Glomerular visceral epithelial cell (primary cell): Measurements from ENCODE around the gene HNRNPR.
"Not testable (repeated sequence)": the region's sequence is repeated elsewhere in the genome, so short reads cannot be mapped to it uniquely, and the experiment has no call there.

ENCODE experiments used
- DNase-seq: peaks from one replicate; pipeline ENCODE4 v3.0.0-alpha.2; 2016; ENCODE audit errors: extremely low spot score

The HNRNPR gene

DNA sequence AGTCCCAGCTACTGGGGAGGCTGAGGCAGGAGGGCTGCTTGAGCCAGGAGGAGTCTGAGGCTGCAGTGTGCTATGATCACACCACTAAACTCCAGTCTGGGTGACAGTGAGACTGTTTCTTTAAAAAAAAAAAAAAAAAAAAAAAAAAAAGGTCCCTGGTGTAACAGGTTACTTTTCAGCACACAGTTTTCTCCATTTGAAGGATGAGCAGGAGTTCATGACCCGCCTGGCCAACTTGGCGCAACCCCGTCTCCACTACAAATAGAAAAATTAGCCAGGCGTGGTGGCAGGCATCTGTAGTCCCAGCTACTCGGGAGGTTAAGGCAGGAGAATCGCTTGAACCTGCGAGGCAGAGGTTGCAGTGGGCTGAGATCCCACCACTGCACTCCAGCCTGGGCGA is 12.4 kb downstream of the HNRNPR start:
- no peak for DNase-seq

DNA sequence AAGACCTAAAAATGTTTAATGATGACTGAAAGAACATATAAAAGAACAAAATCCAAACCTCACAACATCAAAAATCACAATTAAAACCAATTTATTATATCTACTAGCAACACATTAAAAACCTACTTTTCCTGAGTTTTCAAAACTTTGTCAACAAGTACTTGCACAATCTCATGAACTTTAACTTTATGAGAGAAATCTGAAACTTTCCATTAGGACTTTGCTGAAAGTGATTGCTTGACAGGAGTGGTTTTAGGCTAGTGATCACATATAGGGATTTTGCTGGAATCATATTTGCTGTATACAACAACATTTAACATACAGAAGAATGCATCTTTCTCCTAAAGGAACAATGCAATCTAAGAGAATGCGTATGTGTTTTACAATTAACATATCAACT is 13.2 kb downstream of the HNRNPR start:
- DNase-seq: no peak

DNA sequence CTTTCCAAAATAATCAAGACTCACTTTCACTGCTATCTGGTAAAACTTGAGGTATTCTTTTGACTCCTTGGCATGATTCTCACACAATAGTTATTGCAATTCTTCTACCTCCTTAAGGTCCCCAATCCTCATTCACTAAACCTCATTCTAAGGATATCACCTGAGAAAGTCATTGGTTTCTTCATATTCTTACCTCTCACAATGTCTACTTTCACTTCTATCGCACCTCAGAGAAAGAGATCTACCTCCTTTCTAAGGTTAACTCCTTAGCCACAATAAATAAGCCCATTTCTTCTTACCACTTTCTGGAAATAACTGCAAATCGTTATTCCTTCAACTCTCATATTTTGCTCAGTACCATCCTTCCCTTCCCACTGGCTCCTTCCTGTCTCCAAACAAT is 18.7 kb downstream of the HNRNPR start:
- DNase-seq: no peak

DNA sequence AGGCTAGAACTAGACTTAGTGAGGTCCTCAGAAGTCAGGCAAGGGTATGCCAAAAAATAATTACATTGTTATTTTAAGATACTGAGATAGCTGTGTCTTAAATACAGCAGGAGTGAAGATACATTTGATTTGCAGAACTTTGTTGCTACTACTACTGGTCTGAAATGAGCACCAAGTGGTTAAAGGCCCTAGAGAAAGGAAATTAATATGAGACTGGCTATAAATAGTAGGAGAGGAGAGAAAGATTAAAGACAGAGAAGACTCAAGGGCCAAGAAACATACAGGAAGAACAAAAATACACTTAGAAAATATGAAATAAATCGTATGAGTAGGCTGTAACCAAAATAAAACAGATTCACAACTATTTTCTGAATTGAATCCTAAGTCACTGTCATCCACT is 21.3 kb downstream of the HNRNPR start:
- no peak for DNase-seq

DNA sequence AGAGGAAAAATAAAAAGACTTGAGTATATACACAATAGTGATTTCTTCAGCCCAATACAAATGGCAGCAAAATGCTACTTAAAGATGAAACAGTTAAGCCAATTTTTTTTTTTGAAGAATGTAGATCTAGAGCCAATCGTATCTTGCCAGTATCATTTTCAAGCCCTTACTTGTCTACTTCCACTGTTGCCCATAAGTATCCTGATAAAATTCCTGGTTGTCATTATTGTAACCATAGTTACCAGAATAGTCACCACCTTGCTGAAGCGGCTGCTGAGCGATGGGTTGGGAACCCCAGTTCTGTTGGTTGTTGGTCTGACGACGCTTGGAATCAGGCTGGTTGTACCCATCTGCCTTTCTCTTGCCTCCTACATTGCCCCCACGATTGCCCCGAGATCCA is 33.8 kb downstream of the HNRNPR start:
- not testable (repeated sequence) for DNase-seq

DNA sequence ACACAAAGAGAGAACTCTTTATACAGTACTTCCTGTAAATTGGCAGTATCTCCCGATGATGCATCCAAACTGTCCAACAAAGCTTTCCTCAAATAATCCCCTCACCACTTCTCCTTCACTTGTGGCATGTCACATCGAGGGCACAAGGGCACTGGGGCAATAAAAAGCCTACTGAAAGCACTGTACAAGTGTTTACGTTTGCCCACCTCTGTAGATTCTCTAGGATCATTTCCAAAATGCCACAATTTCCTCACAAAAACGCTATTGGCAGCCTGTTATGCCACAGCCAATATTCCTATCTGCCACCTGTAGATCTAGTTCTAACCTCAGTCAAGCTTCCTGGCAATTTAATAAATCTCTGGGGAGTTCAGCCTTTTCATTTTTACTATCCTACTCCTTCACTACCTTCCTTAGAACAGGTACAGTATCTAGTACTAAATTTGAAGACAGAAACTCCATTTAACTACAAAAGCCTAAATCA is 39.9 kb downstream of the HNRNPR start:
- DNase-seq: no peak

DNA sequence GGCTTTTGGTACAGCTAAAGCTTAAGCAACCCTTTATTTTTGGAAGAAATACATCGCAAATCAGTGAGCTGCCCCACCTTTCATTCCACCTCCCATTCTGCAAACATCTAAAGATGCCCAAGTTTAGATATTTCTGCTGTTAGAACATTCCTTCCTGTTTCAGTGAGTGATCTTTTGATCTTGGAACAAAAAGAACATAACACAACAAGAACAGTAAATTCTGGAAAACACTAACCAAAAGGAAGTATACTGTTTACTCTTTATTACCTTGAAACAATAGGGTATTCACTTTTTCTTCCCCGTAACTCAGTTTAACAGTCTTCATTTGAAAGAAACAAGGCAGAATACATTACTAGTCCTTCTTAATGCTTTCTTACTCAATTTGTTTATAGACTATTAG is 40.6 kb downstream of the HNRNPR start:
- DNase-seq: no peak

DNA sequence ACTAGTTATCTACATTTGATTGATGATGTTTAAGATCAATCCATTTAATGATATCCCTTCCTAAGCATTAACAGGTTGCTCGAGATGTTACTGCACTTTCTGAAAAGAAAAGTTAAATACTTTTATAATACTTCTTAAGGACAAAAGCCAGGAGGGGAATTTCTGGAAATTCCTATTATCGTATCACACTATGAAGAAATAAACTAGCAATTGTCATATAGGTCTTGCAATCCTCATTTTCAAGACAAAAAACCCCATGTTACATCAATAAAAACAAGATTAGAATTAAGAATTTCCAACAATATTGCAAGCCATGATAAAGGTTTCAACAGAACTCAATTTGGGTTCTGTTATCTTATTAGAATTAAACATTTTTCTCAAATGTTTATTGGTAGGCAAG is 47.2 kb downstream of the HNRNPR start:
- no peak for DNase-seq

DNA sequence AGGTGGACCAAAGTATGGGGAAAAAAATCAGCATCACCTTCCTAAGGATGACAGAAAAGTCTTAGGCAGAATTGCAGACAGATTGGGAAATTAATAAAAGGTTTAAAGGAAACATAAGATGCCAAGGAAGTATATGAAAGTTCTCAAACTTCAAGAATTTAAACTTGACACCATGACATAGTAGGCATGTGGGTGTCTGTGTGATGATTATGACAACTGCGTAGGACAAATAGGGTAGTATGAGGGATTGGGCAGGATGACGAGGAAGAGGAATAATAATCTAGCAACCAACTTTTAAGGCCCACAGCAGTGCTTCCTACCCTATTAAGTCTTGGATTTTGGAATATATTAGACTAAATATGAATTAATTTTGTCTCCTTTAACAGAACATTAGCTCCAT is 52.4 kb downstream of the HNRNPR start:
- DNase-seq: no peak

DNA sequence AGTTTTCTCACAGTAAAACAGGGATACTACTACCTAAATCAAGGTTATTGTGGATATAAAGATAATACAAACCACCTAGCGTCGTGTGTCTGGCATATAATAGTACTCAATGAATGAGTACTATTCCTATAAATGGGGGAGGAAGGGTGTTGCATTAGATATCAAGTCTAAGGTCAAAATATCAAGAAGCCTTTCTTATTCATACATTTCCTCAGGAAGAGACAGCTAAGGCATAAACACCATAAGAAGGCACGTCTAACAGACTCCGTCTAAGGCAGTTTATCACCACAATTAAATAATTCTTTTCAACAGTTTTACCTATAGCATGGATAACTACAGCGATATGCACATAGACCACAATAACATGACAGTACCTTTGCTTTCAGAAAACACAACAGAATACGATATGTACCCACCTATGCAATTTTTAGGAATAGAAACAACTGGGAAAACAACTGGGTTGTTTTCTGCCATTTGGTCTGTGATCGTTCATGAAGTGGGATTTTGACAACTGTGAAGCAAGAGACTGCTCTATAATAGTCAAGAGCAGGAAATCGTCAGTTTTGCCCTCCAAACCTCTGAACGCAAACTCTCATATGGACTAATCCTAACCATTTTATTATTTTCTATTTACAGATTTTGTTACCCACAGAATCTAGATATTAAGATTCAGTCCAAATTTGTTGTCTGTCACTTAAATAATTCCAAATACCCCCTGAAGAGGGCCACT is 53.1 kb downstream of the HNRNPR start:
- DNase-seq: no peak

DNA sequence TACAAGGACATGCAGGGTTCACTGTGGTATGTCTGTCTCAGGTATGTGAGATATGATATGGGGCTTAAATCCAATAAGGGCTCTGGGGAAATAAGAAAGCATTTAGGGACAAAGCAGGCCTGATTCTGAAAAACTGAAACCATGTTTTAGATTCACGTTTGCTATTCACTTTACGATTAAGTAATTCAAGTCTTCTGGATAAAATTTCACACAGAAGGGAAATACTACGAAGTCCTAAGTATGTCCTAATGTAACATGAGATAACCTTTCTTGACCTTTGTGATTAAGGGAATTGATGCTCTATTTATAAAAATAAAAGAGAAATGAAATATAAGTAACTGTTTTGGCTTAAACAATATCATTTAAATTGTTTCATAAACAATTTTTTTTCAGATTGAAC is 55.4 kb downstream of the HNRNPR start:
- no peak for DNase-seq

DNA sequence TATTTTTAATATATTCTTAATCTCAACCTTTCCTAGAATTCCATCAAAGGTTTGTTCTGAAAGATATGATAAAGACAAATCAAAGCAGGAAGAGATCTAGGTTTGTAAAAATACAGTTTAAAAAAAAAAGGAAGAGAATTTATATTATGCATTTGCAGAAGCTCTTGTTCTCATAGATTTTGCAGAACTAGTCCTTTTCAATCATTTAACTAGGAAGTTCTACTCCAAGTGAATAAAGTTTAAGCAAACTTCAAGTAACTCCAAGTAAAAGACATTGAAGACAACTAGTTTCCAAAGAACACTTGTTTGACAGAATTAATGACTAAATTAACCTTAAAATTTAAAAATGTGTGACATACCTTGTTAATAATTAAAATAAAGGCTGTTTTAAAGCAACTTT is 55.9 kb downstream of the HNRNPR start:
- no peak for DNase-seq

DNA sequence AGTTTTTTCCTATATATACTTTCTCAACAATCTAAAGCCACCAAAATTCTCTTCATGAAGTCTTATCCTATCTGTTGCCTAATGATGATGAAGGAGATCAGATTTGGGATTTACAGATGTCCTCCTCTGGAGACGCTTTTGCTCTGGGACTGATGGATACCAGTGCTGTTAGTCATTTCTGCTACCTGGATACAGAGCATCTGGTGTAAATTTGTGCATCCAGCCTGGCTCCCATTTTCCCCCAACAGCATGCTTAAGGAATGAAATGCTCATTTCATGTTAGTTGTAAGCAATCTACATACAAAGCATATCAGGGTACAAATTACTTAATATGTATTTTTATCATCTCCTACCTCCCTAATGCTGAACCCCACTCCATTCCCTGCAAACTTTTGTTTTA is 57.7 kb downstream of the HNRNPR start:
- DNase-seq: no peak

DNA sequence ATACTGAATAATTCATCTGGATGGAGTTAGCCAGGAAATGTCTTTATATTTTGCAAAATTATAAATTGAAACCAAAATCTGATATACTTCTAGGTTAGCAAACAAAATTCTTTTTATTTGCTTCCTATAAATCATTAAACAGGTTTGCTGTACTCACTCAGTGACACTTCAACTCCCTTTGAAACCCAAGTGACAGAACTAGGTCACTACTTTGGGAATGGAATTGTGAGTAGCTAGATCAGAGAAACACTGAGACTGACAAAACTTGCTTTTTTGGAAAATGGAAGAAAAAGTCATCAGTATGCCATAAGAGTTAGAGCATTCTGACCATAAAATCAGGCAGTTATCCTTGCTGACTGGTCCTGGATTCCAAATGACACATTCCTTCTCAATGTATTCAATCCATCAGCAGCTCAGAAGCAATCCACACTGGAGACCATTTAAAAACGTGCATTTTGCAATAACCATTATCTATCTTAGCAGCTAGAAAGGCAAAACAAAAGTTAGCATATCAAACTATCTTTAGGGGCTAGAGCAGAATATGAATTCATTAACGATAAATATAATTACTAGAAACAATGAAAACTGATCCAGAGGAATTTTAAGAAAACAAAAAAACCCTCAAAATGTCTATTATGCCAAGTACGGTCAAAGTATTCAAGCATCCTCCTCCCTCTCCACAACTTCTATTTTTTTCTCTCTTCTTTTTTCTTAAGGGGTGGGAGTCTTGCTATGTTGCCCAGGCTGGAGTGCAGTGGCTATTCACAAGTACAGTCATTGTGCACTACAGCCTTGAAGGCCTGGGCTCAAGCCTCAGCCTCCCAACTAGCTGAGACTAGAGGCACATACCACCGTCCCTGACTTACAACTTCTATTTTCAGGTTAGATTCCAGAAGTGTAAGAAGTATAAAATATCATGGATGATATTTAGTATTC is 60.1 kb downstream of the HNRNPR start:
- DNase-seq: no peak

DNA sequence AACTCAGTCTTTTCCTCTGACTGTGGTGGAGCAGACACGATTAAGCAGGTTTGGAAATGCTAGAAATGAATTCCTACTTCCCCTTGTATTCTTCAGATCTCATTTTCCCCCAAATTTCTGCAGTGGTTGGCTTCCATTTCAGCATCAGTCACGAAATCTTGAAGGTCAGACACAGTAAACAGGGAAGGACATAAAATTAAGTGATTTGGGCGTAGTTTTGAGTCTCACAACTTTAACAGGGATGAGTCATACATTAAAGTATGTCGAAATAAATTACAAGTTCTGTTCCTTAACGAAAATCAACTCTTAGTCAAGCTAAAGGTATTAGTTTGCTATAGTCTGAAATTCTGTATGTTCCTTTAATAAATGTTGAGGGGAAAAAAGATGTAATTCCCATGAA is 61.1 kb downstream of the HNRNPR start:
- DNase-seq: no peak

DNA sequence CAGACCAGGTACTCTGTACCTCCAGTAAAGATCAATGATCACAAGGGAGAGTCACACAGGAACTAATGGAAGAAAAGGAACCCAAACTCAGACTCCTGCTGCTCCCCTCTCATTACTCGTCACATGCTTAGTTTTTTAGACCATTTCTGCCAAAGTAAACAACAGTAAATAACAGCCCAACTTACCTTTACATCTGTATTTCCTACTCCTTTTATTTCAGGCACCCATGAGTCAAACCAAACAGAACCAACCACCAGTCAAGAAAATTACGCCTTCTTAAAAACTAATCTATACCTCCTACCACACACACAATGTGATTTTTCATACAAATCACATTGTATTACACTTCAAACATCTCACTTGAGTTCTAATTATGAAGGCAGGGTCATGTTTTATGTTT is 65.4 kb downstream of the HNRNPR start:
- DNase-seq: no peak

DNA sequence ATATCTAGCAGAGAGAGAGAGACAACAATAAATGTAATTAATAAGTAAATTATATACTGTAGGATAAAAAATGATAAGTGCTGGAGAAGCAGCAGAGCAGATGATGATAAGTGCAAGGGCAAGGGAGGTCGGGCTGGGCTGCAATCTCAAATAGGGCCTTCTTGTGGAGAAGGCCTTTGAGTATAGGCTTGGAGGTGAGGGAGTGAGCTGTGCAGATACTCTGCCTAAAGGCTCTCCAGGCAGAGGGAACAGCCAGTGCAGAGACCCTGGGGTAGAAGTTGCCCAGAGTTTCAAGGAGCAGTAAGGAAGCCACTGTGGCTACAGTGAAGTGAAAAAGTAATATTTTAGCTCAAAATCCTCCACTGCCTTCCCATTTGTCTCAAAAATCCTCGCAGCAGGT is 67.6 kb downstream of the HNRNPR start:
- DNase-seq: no peak

DNA sequence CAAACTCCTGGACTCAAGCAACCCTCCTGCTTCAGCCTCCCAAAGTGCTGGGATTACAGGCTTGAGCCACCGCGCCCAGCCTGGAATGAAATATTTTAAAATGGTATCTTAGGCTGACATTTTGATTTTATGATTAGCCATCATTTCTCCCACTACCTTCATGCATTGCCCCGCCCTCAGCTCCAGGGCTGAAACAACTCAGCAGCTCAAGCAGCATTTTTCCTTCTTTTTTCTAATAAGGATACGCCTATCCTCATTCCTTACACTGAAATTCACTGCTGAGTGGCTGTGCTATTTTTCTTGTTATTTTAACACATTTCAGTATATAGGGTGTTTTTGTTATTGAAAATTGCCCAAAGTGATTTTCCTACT is 70.0 kb downstream of the HNRNPR start:
- DNase-seq: no peak

DNA sequence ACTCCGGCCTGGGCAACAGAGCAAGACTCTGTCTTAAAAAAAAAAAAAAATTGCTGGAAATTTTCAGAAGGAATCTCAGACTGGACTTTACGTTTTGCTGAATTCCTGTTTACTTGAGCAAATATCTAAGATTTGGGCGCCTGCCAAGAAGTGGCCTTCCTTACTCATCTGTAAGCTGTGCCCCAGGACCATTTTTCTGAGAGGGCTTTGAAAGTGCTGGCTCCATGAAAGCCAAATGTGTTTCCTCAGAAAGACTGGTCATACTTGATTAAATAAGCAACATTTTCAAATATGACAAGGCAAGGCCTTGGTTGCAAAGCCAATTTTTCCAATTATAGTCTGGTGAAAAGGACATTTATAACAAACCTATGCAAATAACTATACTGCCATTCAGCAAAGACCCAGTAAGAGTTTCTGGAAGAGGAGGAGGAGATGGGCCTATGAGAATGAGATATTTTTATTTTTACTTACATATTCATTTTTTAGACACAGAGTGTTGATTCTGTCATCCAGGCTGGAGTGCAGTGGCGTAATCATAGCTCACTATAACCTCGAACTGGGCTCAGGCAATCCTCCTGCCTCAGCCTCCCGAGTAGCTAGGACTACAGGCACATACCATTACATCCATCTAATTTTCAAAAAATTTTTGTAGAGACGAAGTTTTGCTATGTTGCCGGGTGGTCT is 70.5 kb downstream of the HNRNPR start:
- DNase-seq: peak; percentile 79

DNA sequence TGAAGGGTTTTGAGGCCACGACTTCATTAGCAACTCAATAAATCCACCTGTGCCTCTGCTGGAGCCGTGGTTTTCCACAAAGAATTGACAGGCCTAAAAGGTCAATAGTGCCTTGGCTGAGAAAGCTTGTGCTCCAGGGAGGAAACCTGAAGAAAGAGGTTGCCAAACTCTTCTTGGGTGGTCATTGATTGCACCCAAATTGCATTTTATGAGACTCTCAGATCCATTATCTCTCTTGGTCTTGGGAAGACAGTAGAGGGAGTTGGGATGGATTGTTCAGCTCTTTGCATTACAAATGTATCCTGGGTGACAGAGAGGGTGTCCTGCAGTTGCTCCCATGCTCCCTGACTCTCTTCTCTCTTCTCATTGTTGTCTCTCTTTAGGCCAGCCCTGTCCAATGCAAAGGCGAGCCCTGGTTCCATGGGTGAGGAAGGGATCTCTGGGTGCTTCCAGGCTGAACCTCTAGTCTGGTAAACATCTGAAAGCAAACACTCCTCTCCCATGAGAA is 80.7 kb downstream of the HNRNPR start:
- DNase-seq: no peak

DNA sequence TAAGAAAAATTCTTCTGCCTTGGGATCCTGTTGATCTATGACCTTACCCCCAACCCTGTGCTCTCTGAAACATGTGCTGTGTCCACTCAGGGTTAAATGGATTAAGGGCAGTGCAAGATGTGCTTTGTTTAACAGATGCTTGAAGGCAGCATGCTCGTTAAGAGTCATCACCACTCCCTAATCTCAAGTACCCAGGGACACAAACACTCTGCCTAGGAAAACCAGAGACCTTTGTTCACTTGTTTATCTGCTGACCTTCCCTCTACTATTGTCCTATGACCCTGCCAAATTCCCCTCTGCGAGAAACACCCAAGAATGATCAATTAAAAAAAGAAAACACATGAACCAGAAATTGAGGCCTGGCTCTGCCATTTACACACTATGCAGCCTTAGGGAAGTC is 86.0 kb downstream of the HNRNPR start:
- DNase-seq: not testable (repeated sequence)

DNA sequence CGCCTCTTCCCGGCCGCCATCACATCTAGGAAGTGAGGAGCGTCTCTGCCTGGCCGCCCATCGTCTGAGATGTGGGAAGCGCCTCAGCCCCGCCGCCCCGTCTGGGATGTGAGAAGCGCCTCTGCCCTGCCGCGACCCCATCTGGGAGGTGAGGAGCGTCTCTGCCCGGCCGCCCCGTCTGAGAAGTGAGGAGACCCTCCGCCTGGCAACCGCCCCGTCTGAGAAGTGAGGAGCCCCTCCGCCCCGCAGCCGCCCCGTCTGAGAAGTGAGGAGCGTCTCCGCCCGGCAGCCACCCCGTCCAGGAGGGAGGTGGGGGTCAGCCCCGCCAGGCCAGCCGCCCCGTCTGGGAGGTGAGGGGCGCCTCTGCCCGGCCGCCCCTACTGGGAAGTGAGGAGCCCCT is 86.7 kb downstream of the HNRNPR start:
- not testable (repeated sequence) for DNase-seq
